Peyer's patch (tissue), 4 donors: Measurements from ENCODE around the gene CREB3L4. TPM values are rescaled to one million over a fixed set of nuclear protein-coding genes. Genes with fewer than 3 reads are reported as not detected.
A peak's percentile ranks its signal among the peaks of the same experiment; 100 is the strongest.

ENCODE experiments used
- DNase-seq, 3 donors: peaks; one replicate each; pipeline ENCODE4 v3.0.0-alpha.2; 2017 to 2019
- H3K27ac ChIP-seq, 4 donors: fragments of 200-600 bp; sonication (generic); one replicate each; pipeline ENCODE4 v1.5.1; 2016 to 2019
- H3K27me3 ChIP-seq, 2 donors: fragments of 200-600 bp; sonication (generic); one replicate each; pipeline ENCODE4 v1.5.1; 2019
- H3K36me3 ChIP-seq, 3 donors: fragments of 200-600 bp; sonication (generic); one replicate each; pipeline ENCODE4 v1.5.1; 2016 to 2019
- H3K4me1 ChIP-seq, 4 donors: fragments of 200-600 bp; sonication (generic); one replicate each; pipeline ENCODE4 v1.5.1; 2016 to 2019
- H3K4me3 ChIP-seq, 4 donors: fragments of 200-600 bp; sonication (generic); 1 replicate in 3 of 4; 2 replicates in 1 of 4; pipeline ENCODE4 v1.5.1; 2016 to 2019; ENCODE audit warnings: mild to moderate bottlenecking in 1 of 4
- H3K9me3 ChIP-seq, 4 donors: fragments of 200-600 bp; sonication (generic); one replicate each; pipeline ENCODE4 v1.5.1; 2016 to 2019; ENCODE audit warnings: mild to moderate bottlenecking in 1 of 4
- CTCF ChIP-seq, 6 experiments: fragments of 450-650 bp in 4 of 6; fragments of 200-600 bp in 2 of 6; sonication (generic) in 1 of 6; IDR thresholded peaks; one replicate each; pipeline ENCODE4 v1.5.1; 2017 to 2019; ENCODE audit warnings: antibody characterized with exemption in 6 of 6, mild to moderate bottlenecking in 3 of 6, moderate library complexity in 1 of 6
- POLR2A ChIP-seq, 2 donors: fragments of 450-650 bp; IDR thresholded peaks; one replicate each; pipeline ENCODE4 v1.5.1; 2017; ENCODE audit warnings: antibody characterized with exemption in 2 of 2, mild to moderate bottlenecking in 2 of 2, moderate library complexity in 2 of 2
- total RNA-seq, 4 donors: library from RNA; depleted of rRNA; stranded (reverse); fragments of >200 nt; gene quantifications; one replicate each; pipeline ENCODE4 v1.1.0, GENCODE V29; 2016

CREB3L4 gene
- total RNA-seq, 4 donors from 2014 or later: 14.5 to 21.6 (median 16.6) TPM

- peak; percentile 63 to 89 (median 84) for DNase-seq
- Histone ChIP-seq H3K4me1 (peaks cover 0 to 21% (median 8%) of the 10 kb centered on the region in 4 donors), H3K27ac (peak overlapping the region; percentile 97 to 100 (median 99)), H3K4me3 (peak overlapping the region; percentile 89 to 99 (median 98)), H3K9me3 (no peaks in the 10 kb centered on the region), H3K27me3 (no peaks in the 10 kb centered on the region), H3K36me3 (peaks cover 0 to 62% (median 0%) of the 10 kb centered on the region in 3 donors)
- TF ChIP-seq CTCF (IDR thresholded peaks at IDR 0.05) (no peak), POLR2A (IDR thresholded peaks at IDR 0.05) (no peak)
These were observed 22.4 kb upstream of the CREB3L4 start for GRCh38 chr1:153945131-153945794.

- peak; percentile 59 to 68 for TF ChIP-seq POLR2A (IDR thresholded peaks at IDR 0.05)
- no peak for TF ChIP-seq CTCF (IDR thresholded peaks at IDR 0.05)
- no peaks in the 10 kb centered on the region for H3K27me3 ChIP-seq
- no peaks in the 10 kb centered on the region for H3K9me3 ChIP-seq
- DNase-seq: peak; percentile 91 to 96 (median 92)
- peaks cover 0 to 62% (median 0%) of the 10 kb centered on the region in 3 donors for H3K36me3 ChIP-seq
- peak overlapping the region; percentile 97 to 100 (median 99) for H3K27ac ChIP-seq
- peak overlapping the region; percentile 89 to 99 (median 98) for H3K4me3 ChIP-seq
- H3K4me1 ChIP-seq: peaks cover 0 to 21% (median 8%) of the 10 kb centered on the region in 4 donors
These were observed 21.7 kb upstream of the CREB3L4 start for GRCh38 chr1:153945795-153946621.

- peak within 1 kb of the TSS; percentile 89 to 99 (median 98) for H3K4me3 ChIP-seq
- H3K9me3 ChIP-seq: no peaks in the 10 kb centered on the region
- peaks cover 0 to 62% (median 0%) of the 10 kb centered on the region in 3 donors for H3K36me3 ChIP-seq
- peaks cover 0 to 21% (median 8%) of the 10 kb centered on the region in 4 donors for H3K4me1 ChIP-seq
- H3K27ac ChIP-seq: peak within 1 kb of the TSS; percentile 97 to 100 (median 99)
- TF ChIP-seq POLR2A (IDR thresholded peaks at IDR 0.05) (no peak), CTCF (IDR thresholded peaks at IDR 0.05) (peak; percentile 86 to 98 (median 89))
- no peaks in the 10 kb centered on the region for H3K27me3 ChIP-seq
- DNase-seq: peak; percentile 74 to 91 (median 88)
These were observed 21.0 kb upstream of the CREB3L4 start, which contains the start of gene DENND4B for GRCh38 chr1:153946622-153947241. Gene DENND4B (minus strand): TSS chr1:153946718. CDS start chr1:153944374, 2,344 bp downstream.

GRCh38 chr1:153951183-153951582 lies 16.5 kb upstream of the CREB3L4 start:
- DNase-seq: no peak
- Histone ChIP-seq H3K9me3 (no peaks in the 10 kb centered on the region), H3K4me1 (peaks cover 0 to 13% (median 6%) of the 10 kb centered on the region in 4 donors), H3K27me3 (no peaks in the 10 kb centered on the region), H3K4me3 (no peak overlapping the region), H3K27ac (no peak overlapping the region), H3K36me3 (peaks cover 0 to 78% (median 0%) of the 10 kb centered on the region in 3 donors)
- no peak for TF ChIP-seq CTCF (IDR thresholded peaks at IDR 0.05)
- TF ChIP-seq POLR2A (IDR thresholded peaks at IDR 0.05): no peak

GRCh38 chr1:153951801-153952200 lies 15.9 kb upstream of the CREB3L4 start:
- TF ChIP-seq CTCF (IDR thresholded peaks at IDR 0.05) (no peak), POLR2A (IDR thresholded peaks at IDR 0.05) (no peak)
- Histone ChIP-seq H3K9me3 (no peaks in the 10 kb centered on the region), H3K36me3 (peaks cover 0 to 78% (median 0%) of the 10 kb centered on the region in 3 donors), H3K4me3 (no peak overlapping the region), H3K27me3 (no peaks in the 10 kb centered on the region), H3K27ac (no peak overlapping the region), H3K4me1 (peaks cover 0 to 15% (median 10%) of the 10 kb centered on the region in 4 donors)
- no peak for DNase-seq
